Middle frontal gyrus (tissue), 1 donor: Measurements from ENCODE around the gene CSF2RB.

Source experiments
- DNase-seq: peaks from one replicate; pipeline ENCODE4 v3.0.0-alpha.2; 2015; ENCODE audit warnings: low spot score; ENCODE audit errors: extremely low spot score

The CSF2RB gene

GRCh38 chr22:36918586-36919284 is 5.3 kb downstream of the CSF2RB start:
- no peak for DNase-seq

- DNase-seq, result no peak
Measured at GRCh38 chr22:36921309-36922104, 8.1 kb downstream of the CSF2RB start.

GRCh38 chr22:36922105-36922608 is 8.7 kb downstream of the CSF2RB start:
- DNase-seq, result no peak

DNA sequence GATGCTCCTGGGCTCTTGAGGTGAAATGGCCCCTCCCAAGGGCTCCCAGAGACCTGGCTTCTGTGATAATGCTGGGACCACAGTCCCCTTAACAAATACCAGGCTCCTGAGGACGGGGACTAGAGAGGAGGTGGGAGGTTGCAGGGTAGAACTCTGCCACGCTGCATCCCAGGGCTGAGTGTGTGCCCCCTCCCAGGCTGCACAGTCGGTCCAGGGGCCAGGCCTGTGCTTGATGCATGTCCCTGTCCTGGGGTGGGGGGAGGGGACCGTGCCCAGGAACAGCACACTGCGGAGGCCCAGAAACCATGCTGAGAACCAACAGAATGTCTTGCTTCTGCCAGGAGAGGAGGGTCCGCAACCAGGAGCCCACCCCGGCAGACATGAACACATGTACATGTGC is 9.3 kb downstream of the CSF2RB start:
- DNase-seq, result no peak

DNA sequence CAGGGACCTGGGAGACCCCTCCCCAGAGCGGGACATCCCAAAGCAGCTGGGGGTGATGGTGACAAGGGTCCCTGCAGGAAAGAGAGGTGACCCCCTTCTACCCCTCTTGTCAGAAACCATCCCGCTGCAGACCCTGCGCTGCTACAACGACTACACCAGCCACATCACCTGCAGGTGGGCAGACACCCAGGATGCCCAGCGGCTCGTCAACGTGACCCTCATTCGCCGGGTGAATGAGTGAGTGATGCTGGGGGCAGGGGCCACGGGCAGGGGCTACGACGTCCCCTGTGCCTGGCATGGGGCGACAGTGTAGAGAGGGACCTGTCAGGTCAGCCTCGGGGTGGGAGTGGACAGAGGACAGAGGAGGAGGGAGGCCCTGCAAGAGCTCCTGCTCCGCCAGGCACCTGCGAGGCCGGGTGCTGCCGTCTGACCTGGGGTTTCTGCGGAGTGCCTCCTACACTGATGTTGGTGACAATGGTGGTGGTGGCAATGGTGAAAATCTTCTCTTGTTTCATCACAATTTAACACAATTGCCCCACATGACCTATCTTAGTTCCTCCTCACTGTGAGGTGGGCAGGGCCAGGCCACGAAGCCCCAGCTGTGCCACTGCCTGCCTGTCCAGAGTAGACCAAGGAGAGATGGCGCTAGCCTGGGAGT is 9.8 kb downstream of the CSF2RB start:
- DNase-seq, result no peak

DNA sequence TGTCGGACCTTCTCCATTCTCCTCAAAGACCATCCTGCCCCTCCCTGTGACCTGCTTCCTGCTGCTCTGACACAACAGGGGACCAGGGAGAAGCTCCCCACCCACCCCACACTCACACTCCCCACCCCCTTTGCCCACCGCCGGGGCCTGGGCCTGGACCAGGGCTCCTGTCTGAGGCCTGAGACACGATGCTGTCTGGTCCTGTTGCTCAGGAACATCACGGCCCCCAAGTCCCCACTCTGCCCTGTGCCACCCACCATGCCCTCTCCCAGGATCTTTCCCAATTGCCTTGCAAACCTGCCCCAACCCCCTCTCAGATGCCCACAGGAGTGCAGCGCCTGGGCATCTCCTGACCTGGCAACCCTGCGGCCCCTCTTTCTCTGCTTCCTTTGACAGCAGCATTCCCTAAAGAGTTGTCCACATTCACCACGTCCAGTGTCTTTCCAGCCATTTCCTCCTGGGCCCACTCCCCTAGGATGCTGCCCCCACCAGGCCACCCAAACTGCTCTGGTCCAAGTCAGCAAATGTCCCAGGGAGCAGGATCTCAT is 10.8 kb downstream of the CSF2RB start:
- DNase-seq, result no peak

- DNase-seq, result no peak
Measured at GRCh38 chr22:36925388-36926290, 12.2 kb downstream of the CSF2RB start.

DNA sequence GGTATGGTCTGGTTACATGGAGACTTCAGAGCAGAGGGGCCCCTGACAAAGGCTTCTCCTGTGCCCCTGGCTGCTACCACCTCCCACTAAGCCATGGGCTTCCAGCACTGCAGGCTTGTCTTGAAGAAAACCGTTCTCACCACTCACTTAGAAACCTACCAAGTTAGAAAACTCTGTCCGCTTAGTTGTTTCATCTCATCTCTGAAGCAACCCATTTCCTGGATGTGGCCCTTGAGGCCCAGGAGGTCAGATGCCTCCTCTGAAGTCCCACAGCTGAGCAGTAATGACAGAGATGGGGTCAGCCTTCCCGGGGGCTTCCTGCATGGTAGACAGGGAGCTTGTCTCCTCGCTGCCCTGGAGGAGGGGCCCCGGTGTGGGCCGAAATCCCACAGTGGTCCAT is 12.9 kb downstream of the CSF2RB start:
- DNase-seq, result no peak

DNA sequence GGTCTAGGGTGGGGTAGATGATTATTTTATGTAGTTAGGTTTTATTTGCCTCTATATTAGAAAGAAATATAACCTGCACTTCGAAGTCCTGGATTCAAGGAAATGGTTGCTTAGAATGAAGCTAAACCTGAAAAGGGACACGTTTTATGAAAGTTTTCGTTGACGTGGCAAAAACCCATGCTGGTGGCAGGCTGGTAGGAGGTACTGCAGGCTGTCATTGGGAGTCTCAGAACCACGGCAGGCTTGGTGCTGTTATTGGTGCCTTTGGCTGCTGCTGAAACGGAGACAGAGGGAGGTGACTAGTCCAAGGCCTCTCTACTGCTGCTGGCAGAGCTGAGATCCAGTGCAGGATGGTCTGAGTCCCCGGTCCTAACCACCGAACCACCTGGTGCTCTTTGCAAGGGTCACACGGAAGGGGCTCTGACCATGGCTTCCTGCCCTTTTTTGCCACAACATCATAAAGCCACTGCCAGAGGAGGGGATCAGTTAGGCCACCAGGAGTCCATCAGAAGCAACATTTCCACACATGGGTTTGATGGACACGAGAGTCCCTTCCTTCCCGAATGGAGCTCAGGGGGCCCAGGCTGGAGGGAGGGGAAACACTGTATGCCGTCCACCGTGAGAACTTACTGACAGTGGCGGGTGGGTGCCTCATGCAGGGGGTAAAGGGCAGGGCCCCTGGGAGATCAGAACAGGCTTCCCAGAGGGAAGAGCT is 13.4 kb downstream of the CSF2RB start:
- no peak for DNase-seq

GRCh38 chr22:36927671-36928070 is 14.2 kb downstream of the CSF2RB start:
- DNase-seq, result no peak

DNA sequence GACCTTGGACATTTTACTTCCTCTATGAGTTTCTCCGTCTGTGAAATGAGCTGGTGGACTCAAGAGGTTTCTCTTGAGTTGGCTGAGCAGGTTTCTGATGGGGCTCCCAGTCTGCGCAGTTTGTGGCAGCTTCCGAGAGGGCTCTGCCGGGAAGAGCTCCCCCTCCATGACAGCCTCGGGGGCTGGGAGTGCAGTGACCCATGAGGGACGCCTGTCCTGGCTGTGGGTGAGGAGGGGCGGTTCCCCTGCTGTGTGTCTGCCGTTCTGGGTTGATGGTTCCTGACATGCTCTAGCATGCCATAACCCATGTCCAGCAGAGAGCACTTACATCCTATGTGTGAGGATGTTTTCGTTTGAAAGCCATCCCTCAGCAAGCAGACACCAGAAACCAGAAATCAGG is 14.8 kb downstream of the CSF2RB start:
- DNase-seq, result no peak

- DNase-seq, result no peak
Measured at GRCh38 chr22:36928786-36929535, 15.5 kb downstream of the CSF2RB start.

DNA sequence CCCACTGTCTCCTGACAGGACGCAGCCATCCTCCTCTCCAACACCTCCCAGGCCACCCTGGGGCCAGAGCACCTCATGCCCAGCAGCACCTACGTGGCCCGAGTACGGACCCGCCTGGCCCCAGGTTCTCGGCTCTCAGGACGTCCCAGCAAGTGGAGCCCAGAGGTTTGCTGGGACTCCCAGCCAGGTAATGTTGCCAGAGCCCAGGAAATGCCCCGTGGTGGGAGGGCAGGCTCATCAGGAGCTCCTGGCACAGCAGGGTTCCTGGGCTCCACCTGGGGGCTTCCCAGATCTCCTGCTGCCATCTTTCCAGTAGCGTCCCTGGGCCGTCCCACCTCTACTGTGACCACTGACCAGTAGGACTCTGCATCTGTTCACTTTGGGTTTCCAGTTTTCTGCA is 16.2 kb downstream of the CSF2RB start:
- DNase-seq, result no peak

- no peak for DNase-seq
Measured at GRCh38 chr22:36930041-36930935, 16.9 kb downstream of the CSF2RB start.

DNA sequence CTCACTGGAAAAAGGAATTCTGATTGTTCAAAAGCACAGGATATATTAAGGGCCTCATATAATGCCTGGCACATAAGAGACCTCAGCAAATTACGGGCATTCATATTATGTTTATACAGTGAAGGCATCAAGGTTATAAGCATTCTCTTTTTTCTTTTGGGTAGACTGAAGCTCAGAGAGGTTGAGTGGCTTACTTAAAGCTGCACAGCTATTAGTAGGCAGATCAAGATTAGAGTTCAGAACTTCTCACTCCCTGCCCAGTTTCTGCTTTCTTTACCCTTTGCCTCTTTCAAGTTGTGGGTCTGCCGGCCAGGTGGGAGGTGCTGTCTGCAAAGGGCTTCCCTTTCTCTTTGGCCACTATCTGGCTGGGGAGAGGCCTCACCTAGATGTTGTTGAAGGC is 18.0 kb downstream of the CSF2RB start:
- no peak for DNase-seq

DNA sequence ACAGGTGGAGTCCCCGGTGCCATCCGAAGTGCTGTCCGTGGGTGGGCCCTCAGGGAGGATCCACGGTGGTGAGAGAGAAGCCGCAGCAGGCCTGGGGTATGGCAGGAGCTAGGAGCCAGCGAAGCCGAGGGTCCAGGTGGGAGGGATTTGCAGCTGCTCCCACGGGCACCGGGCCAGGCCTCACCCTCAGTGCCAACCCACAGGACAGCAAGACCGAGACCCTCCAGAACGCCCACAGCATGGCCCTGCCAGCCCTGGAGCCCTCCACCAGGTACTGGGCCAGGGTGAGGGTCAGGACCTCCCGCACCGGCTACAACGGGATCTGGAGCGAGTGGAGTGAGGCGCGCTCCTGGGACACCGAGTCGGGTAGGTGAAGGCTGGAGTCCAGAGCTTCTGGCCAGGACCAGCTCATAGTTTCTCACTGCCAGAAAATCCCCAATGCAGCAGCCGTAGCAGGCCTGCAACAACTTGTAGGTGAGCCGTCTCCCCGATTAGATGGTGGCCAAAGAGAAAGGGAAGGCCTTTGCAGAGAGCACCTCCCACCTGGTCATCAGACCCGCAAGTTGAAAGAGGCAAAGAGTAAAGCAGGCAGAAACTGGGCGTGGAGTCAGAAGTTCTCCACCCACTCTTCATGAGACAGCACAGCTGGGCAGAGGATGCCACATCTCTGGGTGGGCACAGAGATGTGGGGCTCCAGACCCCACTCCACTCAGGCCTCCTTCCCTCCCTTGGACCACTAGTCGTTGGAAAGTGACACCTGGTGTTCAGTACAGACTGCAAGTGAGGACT is 20.4 kb downstream of the CSF2RB start:
- DNase-seq, result no peak

DNA sequence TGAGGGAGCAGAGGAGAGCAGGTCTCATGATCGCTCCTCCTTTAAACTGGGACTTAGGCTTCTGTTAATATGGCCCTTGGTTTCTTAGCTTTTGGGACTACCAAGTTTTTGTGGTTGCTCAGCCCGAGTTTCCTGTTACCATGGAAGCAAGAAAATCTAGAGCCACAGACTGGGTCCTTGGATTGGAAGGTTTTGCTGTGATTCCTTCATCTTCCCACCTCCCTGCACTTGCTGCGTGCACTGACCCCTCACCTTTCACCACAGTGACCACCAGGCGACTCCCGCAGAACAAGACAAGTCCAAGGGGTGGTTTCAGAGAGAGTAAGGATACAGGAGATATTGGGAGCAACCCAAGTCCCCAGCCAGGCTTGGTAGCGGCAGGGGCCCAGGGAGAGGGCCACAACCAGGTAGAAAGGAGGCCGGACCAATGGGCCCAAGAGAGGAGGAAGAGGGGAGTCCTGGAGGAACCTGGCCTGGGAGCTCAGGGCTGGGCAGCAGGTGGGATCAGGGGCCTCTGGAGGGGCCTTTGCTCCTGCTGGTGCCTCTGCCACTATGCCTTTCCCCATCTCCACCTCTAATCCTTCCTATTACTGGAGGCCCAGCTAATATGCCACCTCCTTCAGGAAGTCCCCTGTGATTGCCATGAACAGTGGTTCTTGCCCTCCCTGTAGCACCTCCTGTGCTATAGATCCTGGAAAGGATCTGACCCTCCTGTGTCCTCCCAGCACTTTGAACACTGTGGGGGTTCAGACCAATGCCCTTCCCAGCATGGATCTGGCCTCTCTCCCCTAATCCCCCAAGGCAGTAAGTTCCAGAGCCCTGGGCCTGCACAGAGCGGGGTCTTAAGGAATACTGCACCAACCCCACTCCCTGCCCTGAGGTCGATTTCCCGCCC is 21.2 kb downstream of the CSF2RB start:
- DNase-seq, result no peak
